Dendritic cell treated with granulocyte-macrophage colony-stimulating factor and Interleukin-4, amounts not matched to agents 40 ng/mL and 50 ng/mL, for 4 days (primary cell): ENCODE results near the gene PIAS1.
A peak's percentile ranks its signal among the peaks of the same experiment; 100 is the strongest.

Experiments used
- H3K27ac Mint-ChIP-seq: one replicate; pipeline ENCODE4 v1.8.0; 2022; ENCODE audit warnings: mild to moderate bottlenecking, mixed read lengths
- H3K27me3 Mint-ChIP-seq: one replicate; pipeline ENCODE4 v1.8.0; 2022; ENCODE audit warnings: mild to moderate bottlenecking, mixed read lengths
- H3K36me3 Mint-ChIP-seq: one replicate; pipeline ENCODE4 v1.8.0; 2022; ENCODE audit warnings: low read depth, mixed read lengths
- H3K4me1 Mint-ChIP-seq: one replicate; pipeline ENCODE4 v1.8.0; 2022; ENCODE audit warnings: low read depth, mixed read lengths
- H3K4me3 Mint-ChIP-seq: one replicate; pipeline ENCODE4 v1.8.0; 2022; ENCODE audit warnings: mild to moderate bottlenecking, moderate library complexity, mixed read lengths
- H3K9me3 Mint-ChIP-seq: one replicate; pipeline ENCODE4 v1.8.0; 2022; ENCODE audit warnings: mixed read lengths
- intact Hi-C: fragments of 100-400 bp; cut with micrococcal nuclease; formaldehyde crosslinking; loops from one replicate; pipeline ENCODE4 v1.15.0; 2022

The PIAS1 gene

DNA sequence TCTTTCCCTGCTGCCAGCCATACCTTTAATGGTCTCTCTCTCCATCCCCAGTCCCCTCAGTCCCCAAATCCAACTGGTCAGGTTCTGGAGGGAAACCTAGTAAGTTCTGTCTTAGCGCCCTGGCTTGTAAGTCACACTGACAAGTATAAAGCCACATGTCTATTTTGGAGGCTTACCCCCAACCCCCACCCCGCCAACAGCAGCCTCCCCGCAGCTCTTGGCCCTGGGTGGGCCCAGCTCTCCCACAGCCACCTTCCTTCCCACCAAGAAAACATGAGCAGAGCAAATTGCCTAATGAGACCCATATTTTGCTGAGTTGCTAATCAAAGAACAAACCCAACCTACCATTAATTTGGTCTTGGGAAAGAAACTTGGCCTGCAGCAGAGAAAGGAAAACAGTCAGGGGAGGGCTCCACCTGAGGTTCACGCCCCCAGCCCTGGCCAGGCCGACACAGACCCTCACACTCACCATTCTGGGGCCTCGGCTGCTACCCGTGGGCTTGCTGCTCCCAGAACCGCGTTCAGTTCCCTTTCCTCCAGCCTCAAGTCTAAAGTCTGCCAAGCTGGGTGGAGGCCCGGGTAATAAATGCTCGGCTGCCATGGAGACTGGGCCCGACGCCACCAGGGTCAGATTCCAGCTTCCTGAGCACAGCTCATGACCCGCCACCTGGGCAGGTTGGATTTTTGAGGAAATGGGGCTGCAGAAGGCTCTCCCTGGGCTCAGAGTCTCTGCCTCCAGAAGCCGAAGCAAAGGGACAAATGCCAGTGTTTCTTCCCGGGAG lies 150.9 kb downstream of the PIAS1 start, which contains the start of gene CALML4:
Gene CALML4, minus strand, starts transcription at position 557 of the 782 bp plus-strand sequence. Its CDS starts 85 bp downstream, at position 472.
- intact Hi-C loops, result no loop called here
- Mint-ChIP-seq H3K4me3 (peak within 1 kb of the TSS; percentile 80), H3K27ac (peak within 1 kb of the TSS; percentile 88), H3K4me1 (peaks cover 94% of the 10 kb centered on the region), H3K36me3 (peaks cover 31% of the 10 kb centered on the region), H3K9me3 (no peaks in the 10 kb centered on the region), H3K27me3 (no peaks in the 10 kb centered on the region)

DNA sequence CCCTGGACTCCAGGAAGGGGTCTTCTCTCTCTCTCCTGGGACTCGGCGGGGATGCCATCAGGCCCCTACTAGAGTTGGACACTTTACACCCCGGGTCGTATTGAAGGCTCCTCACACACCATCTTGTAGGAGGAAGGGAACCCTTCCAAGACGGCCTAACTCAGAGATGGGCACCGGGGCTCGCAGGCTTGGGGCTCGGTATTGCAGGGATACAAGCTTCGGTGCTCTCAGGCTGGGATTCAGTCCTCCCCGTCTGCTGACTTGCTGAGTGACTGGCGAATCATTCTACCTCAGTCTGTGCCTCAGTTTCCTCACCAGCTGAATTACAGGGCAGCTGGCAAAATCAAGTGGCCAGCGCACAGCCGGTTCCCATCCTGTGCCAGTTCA lies 151.4 kb downstream of the PIAS1 start:
- intact Hi-C loops, result no loop called here
- Mint-ChIP-seq H3K27me3 (no peaks in the 10 kb centered on the region), H3K4me3 (peak overlapping the region; percentile 80), H3K9me3 (no peaks in the 10 kb centered on the region), H3K4me1 (peaks cover 95% of the 10 kb centered on the region), H3K36me3 (peaks cover 36% of the 10 kb centered on the region), H3K27ac (peak overlapping the region; percentile 88)

DNA sequence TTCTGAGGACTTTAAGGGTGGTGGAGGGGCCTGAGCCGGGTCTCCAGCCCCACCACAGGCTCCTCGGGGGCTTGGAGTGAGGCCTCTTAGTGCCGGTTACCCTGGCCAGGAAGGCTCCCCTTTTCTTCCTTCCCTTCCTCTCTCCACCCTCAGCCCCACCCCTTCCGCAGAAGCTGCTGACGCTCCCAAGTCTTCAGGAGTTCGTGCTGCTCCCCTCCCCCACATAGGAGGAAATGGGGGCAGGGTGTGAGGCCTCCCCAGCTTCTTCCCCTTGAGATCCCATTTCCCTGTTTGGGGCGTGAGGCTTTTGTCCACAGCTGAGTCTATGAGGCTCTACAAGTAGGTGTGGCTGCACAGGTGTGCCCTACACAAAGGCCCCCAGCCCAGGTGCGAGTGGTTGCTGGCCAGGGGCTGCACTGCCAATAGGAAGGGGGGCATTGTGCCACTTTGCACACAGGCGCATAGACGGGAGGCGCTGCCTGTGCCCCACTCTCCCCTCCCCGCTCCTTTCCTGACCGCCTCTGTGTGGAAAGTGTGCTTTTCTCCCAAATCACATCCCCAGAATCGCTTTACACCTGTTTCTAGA lies 151.9 kb downstream of the PIAS1 start:
- Mint-ChIP-seq H3K27me3 (no peaks in the 10 kb centered on the region), H3K4me3 (peak overlapping the region; percentile 80), H3K36me3 (peaks cover 39% of the 10 kb centered on the region), H3K27ac (peak overlapping the region; percentile 88), H3K4me1 (peaks cover 97% of the 10 kb centered on the region), H3K9me3 (no peaks in the 10 kb centered on the region)
- intact Hi-C loops, result no loop called here

DNA sequence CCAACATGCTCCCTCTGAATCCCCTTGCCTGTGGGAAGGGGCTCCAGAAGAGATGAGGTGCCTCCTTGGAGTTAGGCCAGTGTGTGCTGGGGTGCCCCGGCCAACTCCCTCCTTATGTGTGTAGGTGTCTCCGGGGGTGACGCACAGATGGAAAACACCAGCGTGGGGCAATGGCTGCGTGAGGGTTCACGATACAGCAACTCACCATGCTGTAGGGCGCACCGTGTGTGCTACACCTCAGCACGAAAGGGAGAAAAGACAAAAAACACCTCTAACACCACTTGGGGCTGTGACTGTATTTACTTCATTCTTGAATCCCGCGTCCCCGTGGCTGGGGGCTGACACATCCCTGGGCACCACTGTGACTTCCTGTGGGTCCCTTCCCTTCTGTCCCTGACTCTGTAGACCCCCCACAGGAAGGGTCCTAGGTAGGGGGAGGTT lies 152.6 kb downstream of the PIAS1 start:
- H3K27ac Mint-ChIP-seq, result peak overlapping the region; percentile 88
- intact Hi-C loops, result no loop called here

DNA sequence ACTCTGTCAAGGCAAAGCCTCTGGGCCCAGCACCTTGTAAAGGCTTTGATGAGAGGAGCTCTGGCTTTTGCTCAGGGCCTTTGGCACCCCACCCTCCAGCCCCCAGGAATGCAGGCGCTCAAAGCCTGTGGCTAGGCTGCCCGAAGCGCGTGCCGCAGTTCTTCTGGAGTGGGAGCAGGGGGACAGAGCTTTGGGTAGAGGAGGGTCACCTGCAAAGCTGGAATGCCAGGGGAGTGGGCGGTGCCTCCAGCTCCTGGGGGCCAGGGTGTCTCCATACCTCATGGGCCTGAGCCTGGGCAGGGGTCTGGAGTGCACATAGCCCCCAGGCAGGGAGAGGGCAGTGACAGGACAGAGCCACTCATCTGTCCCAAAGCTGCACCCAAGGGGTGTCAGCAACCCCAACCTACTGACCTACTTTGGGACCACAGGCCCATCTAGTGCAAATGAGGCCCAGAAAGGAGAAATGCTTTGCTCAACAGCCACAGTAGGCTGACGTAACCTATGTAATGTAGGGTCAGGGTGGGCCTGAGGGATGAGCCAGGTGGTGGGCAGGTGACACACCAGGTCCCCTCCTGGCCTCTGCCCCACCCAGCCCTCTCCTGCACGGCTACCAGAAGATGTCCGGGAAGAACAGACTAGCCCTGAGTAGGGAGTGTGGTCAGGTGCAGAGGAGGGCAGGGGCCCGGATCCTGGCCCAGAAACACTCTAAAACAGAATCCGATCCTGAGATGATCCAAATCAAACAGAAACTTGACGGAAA lies 153.2 kb downstream of the PIAS1 start:
- no peak overlapping the region for H3K4me3 Mint-ChIP-seq
- peak overlapping the region; percentile 88 for H3K27ac Mint-ChIP-seq
- H3K9me3 Mint-ChIP-seq, result no peaks in the 10 kb centered on the region
- intact Hi-C loops, result no loop called here
- no peaks in the 10 kb centered on the region for H3K27me3 Mint-ChIP-seq
- peaks cover 40% of the 10 kb centered on the region for H3K36me3 Mint-ChIP-seq
- H3K4me1 Mint-ChIP-seq, result peaks cover 90% of the 10 kb centered on the region

More for the DNA sequence above, 152.6 kb downstream of the PIAS1 start:
- no peak overlapping the region for H3K4me3 Mint-ChIP-seq
- H3K27me3 Mint-ChIP-seq, result no peaks in the 10 kb centered on the region
- H3K4me1 Mint-ChIP-seq, result peaks cover 96% of the 10 kb centered on the region
- H3K9me3 Mint-ChIP-seq, result no peaks in the 10 kb centered on the region
- H3K36me3 Mint-ChIP-seq, result peaks cover 42% of the 10 kb centered on the region

DNA sequence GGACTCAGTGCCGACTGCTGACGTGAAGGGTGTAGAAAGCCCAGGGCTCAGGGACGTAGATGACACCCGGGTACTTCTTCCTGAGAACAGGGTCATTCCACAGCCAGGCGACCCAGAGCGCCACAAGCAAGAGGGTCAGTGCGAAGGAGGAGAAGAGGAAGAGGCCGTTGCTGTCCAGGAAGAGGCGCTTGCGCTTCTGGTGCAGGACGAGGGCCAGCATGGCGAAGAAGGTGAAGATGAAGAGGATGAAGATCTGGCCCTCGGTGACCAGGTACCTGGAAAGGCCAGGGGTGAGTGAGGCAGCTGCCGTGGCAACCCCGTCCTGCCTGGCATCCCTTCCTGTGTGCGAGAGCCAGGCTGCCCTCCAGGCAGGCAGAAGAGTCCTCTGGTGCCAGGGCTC lies 154.0 kb downstream of the PIAS1 start:
- Mint-ChIP-seq H3K9me3 (no peaks in the 10 kb centered on the region), H3K4me3 (no peak overlapping the region), H3K4me1 (peaks cover 85% of the 10 kb centered on the region), H3K27me3 (no peaks in the 10 kb centered on the region), H3K36me3 (peaks cover 42% of the 10 kb centered on the region), H3K27ac (peak overlapping the region; percentile 88)
- intact Hi-C loops, result no loop called here

DNA sequence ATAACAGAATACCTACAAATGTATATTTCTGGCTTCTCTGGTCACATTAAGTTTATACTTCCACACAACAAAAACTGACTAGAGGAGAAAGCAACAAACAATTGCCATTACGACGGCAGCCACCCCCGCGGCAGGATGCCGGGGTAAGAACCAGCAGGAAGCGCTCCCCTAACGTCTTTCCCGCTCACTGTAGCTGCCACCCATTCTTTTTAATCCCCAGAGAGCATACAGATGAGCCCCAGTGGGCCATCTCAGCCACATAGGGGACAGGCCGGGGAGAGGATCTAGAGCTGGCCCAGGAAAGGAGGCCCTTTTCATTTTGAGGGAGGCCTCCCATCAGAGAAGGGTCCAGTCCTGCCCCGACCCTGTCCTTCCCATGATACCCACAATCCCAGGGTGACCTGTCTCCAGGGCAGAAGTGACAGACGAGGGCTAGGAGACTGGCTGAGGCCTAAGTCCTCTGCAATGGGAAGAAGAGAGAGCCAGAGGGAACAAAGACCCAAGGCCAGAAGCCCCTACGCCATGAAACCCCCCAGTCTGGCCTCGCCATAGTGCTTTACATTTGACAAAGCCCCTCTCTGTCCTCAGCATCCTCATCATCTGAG lies 154.6 kb downstream of the PIAS1 start:
- peaks cover 42% of the 10 kb centered on the region for H3K36me3 Mint-ChIP-seq
- no peaks in the 10 kb centered on the region for H3K27me3 Mint-ChIP-seq
- intact Hi-C loops, result no loop called here
- no peaks in the 10 kb centered on the region for H3K9me3 Mint-ChIP-seq
- H3K4me1 Mint-ChIP-seq, result peaks cover 80% of the 10 kb centered on the region
- no peak overlapping the region for H3K4me3 Mint-ChIP-seq
- peak overlapping the region; percentile 37 for H3K27ac Mint-ChIP-seq

DNA sequence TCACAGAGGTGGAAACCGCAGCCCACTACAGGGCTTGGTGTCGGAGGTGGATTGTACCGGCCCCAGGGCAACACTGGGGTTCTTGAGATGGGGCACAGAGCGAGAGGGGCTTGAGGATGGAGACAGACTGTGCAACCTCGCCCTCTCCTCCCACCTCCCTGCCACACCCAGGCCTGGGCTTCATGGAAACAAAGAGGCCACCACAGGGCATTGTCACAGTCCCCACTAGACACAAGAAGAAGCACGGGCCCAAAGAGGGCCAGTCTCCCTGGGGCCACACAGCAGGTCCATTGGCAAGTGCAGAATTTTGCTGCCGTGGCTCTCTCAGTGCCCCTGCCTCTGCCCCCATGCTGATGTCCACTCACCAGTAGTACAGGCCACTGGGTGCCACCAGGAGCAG lies 155.2 kb downstream of the PIAS1 start:
- no peaks in the 10 kb centered on the region for H3K9me3 Mint-ChIP-seq
- intact Hi-C loops, result no loop called here
- H3K27me3 Mint-ChIP-seq, result no peaks in the 10 kb centered on the region
- H3K36me3 Mint-ChIP-seq, result peaks cover 46% of the 10 kb centered on the region
- H3K4me1 Mint-ChIP-seq, result peaks cover 80% of the 10 kb centered on the region
- peak overlapping the region; percentile 10 for H3K27ac Mint-ChIP-seq
- H3K4me3 Mint-ChIP-seq, result no peak overlapping the region

DNA sequence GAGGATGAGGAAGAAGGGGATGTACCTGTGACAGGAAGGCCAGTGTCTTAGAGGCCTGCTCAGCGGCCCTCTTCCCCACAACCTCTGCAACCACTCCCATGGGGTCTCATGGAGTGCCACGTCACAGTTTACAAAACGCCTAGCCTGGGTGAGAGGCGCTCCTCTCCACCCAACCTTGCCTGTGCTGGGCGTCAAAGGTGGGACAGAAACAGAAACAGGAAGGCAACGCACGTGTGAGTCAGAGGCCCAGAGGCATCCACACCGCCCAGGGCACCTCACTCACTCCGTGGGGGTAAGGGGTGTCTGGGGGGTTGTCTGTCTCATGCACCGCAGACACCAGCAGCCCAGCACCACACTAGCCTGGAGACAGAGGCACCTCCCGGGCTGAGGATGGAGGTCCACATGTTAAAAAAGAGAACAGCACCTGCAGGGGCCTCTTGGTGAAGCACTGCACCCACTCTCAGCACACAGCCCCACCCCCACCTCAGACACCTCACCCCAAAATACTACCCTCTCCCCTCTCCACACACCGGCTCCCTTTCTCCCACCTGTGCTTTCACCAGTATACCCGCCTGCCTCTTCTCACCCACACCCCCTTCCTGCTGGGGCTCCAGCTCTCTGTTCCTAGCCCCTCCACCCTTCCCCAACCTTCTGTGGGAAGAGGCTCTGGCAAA lies 155.8 kb downstream of the PIAS1 start:
- H3K4me3 Mint-ChIP-seq, result no peak overlapping the region
- no peaks in the 10 kb centered on the region for H3K9me3 Mint-ChIP-seq
- peak overlapping the region; percentile 10 for H3K27ac Mint-ChIP-seq
- H3K36me3 Mint-ChIP-seq, result peaks cover 46% of the 10 kb centered on the region
- H3K27me3 Mint-ChIP-seq, result no peaks in the 10 kb centered on the region
- peaks cover 80% of the 10 kb centered on the region for H3K4me1 Mint-ChIP-seq
- intact Hi-C loops, result no loop called here

DNA sequence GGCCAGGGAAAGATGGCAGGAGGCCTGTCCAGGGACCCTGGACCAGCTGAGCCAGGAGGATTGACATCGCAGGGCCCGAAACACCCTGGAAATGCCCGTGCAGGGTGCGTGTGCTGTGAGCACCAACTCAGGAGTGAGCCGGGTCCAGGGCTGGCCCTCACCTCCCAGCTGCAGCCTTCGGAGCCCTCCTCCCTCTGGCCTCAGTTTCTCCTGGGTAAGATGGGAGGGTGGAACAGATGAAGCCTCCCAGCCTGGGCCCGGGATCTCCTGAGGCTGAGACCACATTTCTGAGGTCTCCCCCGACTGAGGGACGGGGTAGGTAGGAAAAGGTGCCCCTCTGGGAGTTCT lies 156.3 kb downstream of the PIAS1 start:
- Mint-ChIP-seq H3K27me3 (no peaks in the 10 kb centered on the region), H3K27ac (peak overlapping the region; percentile 10), H3K4me1 (peaks cover 80% of the 10 kb centered on the region), H3K36me3 (peaks cover 46% of the 10 kb centered on the region), H3K9me3 (no peaks in the 10 kb centered on the region), H3K4me3 (no peak overlapping the region)
- intact Hi-C loops, result no loop called here

DNA sequence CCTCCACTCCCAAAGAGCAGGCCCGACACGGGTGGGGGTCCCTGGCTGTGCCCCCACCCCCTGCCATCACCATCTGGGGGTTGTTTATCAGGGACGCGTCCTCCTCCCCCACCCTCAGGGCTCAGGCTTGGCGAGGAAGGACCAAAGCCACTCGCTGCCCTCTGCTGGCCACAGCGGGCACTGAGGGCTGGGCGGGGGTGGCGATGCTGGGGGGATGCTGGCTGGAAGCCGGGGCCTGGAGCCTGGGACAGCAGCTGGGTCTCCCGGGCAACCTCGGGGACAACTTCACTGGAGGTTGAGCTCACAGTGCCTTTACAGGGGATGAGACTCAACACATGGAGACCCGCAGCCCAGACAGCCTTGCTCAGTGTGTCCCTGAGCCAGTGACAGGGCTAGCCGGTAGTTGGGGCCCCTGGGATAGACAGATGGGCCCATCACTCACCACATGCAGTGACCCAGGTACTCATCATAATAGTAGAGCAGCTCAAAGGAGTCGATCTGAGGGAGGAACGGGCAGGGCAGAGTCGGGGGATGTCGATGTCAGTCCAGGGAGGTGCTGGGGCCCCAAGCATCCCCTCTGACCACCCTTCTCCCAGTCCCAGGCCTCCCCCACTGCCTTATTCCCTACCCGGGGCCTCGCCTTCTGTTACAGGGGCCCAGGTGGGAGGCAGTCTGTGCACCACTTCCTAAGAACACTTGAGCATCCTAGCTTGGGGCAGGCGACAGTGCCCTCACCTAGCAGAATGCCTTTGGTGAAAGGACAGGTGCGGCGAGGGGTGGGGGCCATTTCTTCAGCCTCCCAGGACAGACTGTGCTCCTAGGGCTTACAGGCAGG lies 156.9 kb downstream of the PIAS1 start:
- intact Hi-C loops, result no loop called here
- peaks cover 47% of the 10 kb centered on the region for H3K36me3 Mint-ChIP-seq
- no peaks in the 10 kb centered on the region for H3K9me3 Mint-ChIP-seq
- peaks cover 80% of the 10 kb centered on the region for H3K4me1 Mint-ChIP-seq
- H3K4me3 Mint-ChIP-seq, result no peak overlapping the region
- no peak overlapping the region for H3K27ac Mint-ChIP-seq
- no peaks in the 10 kb centered on the region for H3K27me3 Mint-ChIP-seq

DNA sequence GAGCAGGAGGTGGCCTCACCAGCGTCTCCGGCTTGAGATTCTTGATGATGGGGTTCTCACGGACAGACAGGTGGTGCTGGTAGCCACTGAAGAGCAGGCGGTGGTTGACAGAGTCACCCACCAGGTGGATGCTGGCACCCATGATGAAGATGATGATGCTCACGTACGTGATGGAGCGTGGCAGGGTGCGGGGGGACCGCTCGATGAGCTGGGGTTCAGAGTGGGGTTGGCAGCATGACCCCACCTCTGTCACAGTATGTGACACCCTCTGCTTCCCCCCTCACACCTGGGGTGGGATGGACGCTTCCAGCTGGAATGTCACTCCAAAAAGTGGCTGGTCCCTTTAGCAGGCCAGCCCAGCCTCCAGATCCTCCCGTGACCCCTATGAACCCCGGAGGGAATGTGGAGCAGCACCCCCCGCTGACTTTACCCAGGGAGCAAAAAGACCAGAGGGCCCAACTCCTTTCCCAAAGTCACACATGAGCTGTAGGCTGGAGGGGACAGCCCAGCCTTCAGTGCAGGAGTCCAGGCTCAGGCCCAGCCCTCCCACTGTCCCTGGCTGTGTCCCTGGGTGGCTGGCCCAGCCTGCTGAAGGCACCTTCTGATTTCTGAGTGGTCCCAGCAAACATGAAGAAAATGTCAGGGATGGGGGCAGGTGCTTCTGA lies 157.7 kb downstream of the PIAS1 start:
- Mint-ChIP-seq H3K4me3 (no peak overlapping the region), H3K27me3 (no peaks in the 10 kb centered on the region), H3K27ac (no peak overlapping the region), H3K36me3 (peaks cover 53% of the 10 kb centered on the region), H3K9me3 (no peaks in the 10 kb centered on the region), H3K4me1 (peaks cover 79% of the 10 kb centered on the region)
- intact Hi-C loops, result no loop called here
